B cell (primary cell): ENCODE data around the gene ALDH8A1. TPM values are rescaled to one million over a fixed set of nuclear protein-coding genes. Genes with fewer than 3 reads are reported as not detected.

Experiments
- ATAC-seq: fragments of 200-7000 bp; cut with Tn5 transposase; one replicate; pipeline ENCODE4 v1.10.0; 2021; ENCODE audit warnings: low read depth, mild to moderate bottlenecking, moderate number of reproducible peaks, moderate library complexity
- CTCF ChIA-PET: fragments of 350-600 bp; sonication (Branson Sonifier 250); formaldehyde crosslinking; loops from one replicate; lab custom pipeline; 2021; ENCODE audit warnings: antibody characterized with exemption, inconsistent platforms; lab: Charles Lee
- POLR2A ChIA-PET: fragments of 350-600 bp; sonication (Branson Sonifier 250); formaldehyde crosslinking; loops from one replicate; lab custom pipeline; 2021; ENCODE audit warnings: antibody characterized with exemption; lab: Charles Lee
- DNase-seq: peaks from one replicate; pipeline ENCODE4 v3.0.0; 2013
- H2AFZ ChIP-seq: 2 replicates; pipeline ENCODE4 v1.6.1; 2012; ENCODE audit warnings: mild to moderate bottlenecking, low read depth, low read length; ENCODE audit not compliant: insufficient read depth, poor library complexity, severe bottlenecking
- H3K27ac ChIP-seq, 2 donors: 1 replicate in 1 of 2; 2 replicates in 1 of 2; pipeline ENCODE4 v1.5.1; 2012 to 2013; ENCODE audit warnings: low read length in 2 of 2, mild to moderate bottlenecking in 2 of 2, moderate library complexity in 1 of 2
- H3K27me3 ChIP-seq, 4 experiments: fragments of 200-600 bp in 1 of 4; sonication (generic) in 1 of 4; replicated peaks in 1 of 4; 1 replicate in 2 of 4; 2 replicates in 2 of 4; pipeline versions ENCODE4 v1.6.1 to v1.7.0; 2013 to 2016; ENCODE audit warnings: low read length in 3 of 4, mild to moderate bottlenecking in 2 of 4, mixed read lengths in 1 of 4, moderate library complexity in 1 of 4; ENCODE audit not compliant: insufficient read depth in 4 of 4, control insufficient read depth in 3 of 4; ENCODE audit errors: control extremely low read depth in 1 of 4
- H3K36me3 ChIP-seq, 2 experiments: replicated peaks in 1 of 2; 1 replicate in 1 of 2; 2 replicates in 1 of 2; pipeline versions ENCODE4 v1.6.1 to v1.7.1; 2013; ENCODE audit warnings: low read length in 1 of 2; ENCODE audit not compliant: insufficient read depth in 2 of 2, control insufficient read depth in 1 of 2; ENCODE audit errors: control extremely low read depth in 1 of 2, extremely low read depth in 1 of 2
- H3K4me1 ChIP-seq, 2 donors: fragments of 200-600 bp in 1 of 2; sonication (generic) in 1 of 2; 1 replicate in 1 of 2; 2 replicates in 1 of 2; pipeline versions ENCODE4 v1.5.1 to v1.6.1; 2013 to 2017; ENCODE audit warnings: low read length in 2 of 2; ENCODE audit not compliant: control insufficient read depth in 2 of 2, insufficient read depth in 2 of 2
- H3K4me2 ChIP-seq: replicated peaks from 2 replicates; pipeline ENCODE3; 2012; ENCODE audit warnings: mild to moderate bottlenecking, low read depth, low read length; ENCODE audit not compliant: poor library complexity, severe bottlenecking
- H3K4me3 ChIP-seq, 5 experiments: fragments of 200-600 bp in 1 of 5; sonication (generic) in 1 of 5; 1 replicate in 3 of 5; 2 replicates in 2 of 5; pipeline versions ENCODE4 v1.5.1 to v1.7.0; 2011 to 2016; ENCODE audit warnings: low read length in 4 of 5, mild to moderate bottlenecking in 4 of 5, low read depth in 2 of 5, control low read depth in 1 of 5, moderate library complexity in 1 of 5; ENCODE audit not compliant: insufficient read depth in 1 of 5; ENCODE audit errors: control extremely low read depth in 1 of 5, extremely low read depth in 1 of 5
- H3K79me2 ChIP-seq: fragments of 200-600 bp; sonication (generic); one replicate; pipeline ENCODE4 v1.6.0; 2016; ENCODE audit warnings: low read length; ENCODE audit not compliant: control insufficient read depth, insufficient read depth
- H3K9ac ChIP-seq: fragments of 200-600 bp; sonication (generic); 2 replicates; pipeline ENCODE4 v1.6.1; 2017; ENCODE audit warnings: mild to moderate bottlenecking, low read length, moderate library complexity
- H3K9me3 ChIP-seq, 3 donors: one replicate each; pipeline versions ENCODE4 v1.6.1 to v1.7.1; 2013; ENCODE audit warnings: low read length in 2 of 3; ENCODE audit not compliant: control insufficient read depth in 2 of 3, insufficient read depth in 1 of 3; ENCODE audit errors: control extremely low read depth in 1 of 3
- H4K20me1 ChIP-seq: 2 replicates; pipeline ENCODE4 v1.6.0; 2012; ENCODE audit warnings: mild to moderate bottlenecking, low read length; ENCODE audit not compliant: insufficient read depth, control insufficient read depth, poor library complexity, severe bottlenecking
- H3K27ac Mint-ChIP-seq: one replicate; pipeline ENCODE4 v1.8.0; 2021; ENCODE audit warnings: mixed read lengths
- H3K27me3 Mint-ChIP-seq: one replicate; pipeline ENCODE4 v1.8.0; 2021; ENCODE audit warnings: mixed read lengths
- H3K4me1 Mint-ChIP-seq: one replicate; pipeline ENCODE4 v1.8.0; 2021; ENCODE audit warnings: mixed read lengths
- H3K4me3 Mint-ChIP-seq: one replicate; pipeline ENCODE4 v1.8.0; 2021; ENCODE audit warnings: mixed read lengths
- H3K9me3 Mint-ChIP-seq: one replicate; pipeline ENCODE4 v1.8.0; 2022; ENCODE audit warnings: mixed read lengths; ENCODE audit not compliant: insufficient read depth
- CTCF ChIP-seq: fragments of 200-600 bp; IDR thresholded peaks from one replicate; pipeline ENCODE4 v1.8.0; 2022; ENCODE audit warnings: antibody characterized with exemption, mild to moderate bottlenecking
- EZH2 ChIP-seq: IDR thresholded peaks from 2 replicates; pipeline ENCODE4 v1.6.1; 2012; ENCODE audit warnings: borderline replicate concordance, low read depth, mild to moderate bottlenecking, moderate library complexity, low read length; ENCODE audit not compliant: insufficient read depth, poor library complexity, severe bottlenecking
- WGBS: methylation state at CpG from one replicate; pipeline ENCODE4 v1.1.5; 2013; ENCODE audit warnings: missing lambda C conversion rate; ENCODE audit not compliant: insufficient coverage; 5-methylcytosine and 5-hydroxymethylcytosine counted together
- intact Hi-C: fragments of 100-400 bp; cut with micrococcal nuclease; formaldehyde crosslinking; loops from one replicate; pipeline ENCODE4 v1.10.0; 2022
- polyA plus RNA-seq: library from polyadenylated mRNA; depleted of rRNA; stranded (reverse); fragments of >200 nt; gene quantifications from 2 replicates; pipeline ENCODE4 v1.2.3, GENCODE V29; 2012
- total RNA-seq, 2 donors: library from RNA; stranded (reverse); fragments of 120-200 nt in 1 of 2; gene quantifications; 1 replicate in 1 of 2; 2 replicates in 1 of 2; pipeline versions ENCODE4 v1.2.3 to v1.2.4, GENCODE V29; 2013 to 2022

Gene ALDH8A1
- total and polyA plus RNA-seq, 2 donors (not counting 1 experiment from before 2014, with no cell fraction given): 0.49 to 1.1 TPM

DNA sequence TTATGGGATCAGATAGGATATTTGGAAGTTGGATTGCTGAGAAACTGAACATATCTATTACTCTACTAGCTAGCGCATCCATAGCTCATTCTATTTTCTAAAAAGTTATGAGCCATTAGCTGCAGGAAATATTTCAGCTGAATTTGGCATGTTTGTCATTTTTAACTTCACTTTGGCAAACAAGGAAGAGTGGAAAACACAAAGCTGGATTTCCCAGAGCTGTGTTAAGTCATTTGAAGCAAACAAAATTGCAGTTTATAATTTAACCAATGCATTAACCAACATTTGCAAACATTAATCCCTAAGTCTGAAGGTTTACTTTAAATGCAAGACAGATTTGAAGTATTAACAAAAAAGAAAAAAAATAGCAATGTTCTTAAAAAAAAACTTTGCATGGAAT is 1.2 kb downstream of the ALDH8A1 start:
- H3K27ac ChIP-seq: no peak overlapping the region
- H3K79me2 ChIP-seq: no peaks in the 10 kb centered on the region
- H3K4me1 Mint-ChIP-seq: no peaks in the 10 kb centered on the region
- ATAC-seq: no peak
- TF ChIP-seq CTCF (no peak), EZH2 (no peak)
- H3K36me3 ChIP-seq: no peaks in the 10 kb centered on the region
- H4K20me1 ChIP-seq: no peaks in the 10 kb centered on the region
- H3K4me3 ChIP-seq: no peak overlapping the region
- H2AFZ ChIP-seq: no peak overlapping the region
- peaks cover 0 to 3% (median 0%) of the 10 kb centered on the region in 3 donors for H3K9me3 ChIP-seq
- WGBS: no CpG with 5 or more reads among the region's 1 CpG
- ChIA-PET CTCF (interaction anchor here (2.1 kb wide), 1 partner anchor 9 kb away, joined by 11 read pairs; no protein-coding TSS in a partner anchor), POLR2A (no interaction called here)
- H3K4me1 ChIP-seq: no peaks in the 10 kb centered on the region
- no peak overlapping the region for H3K4me3 Mint-ChIP-seq
- no peak overlapping the region for H3K4me2 ChIP-seq
- no peak overlapping the region for H3K9ac ChIP-seq
- H3K27me3 ChIP-seq: no peaks in the 10 kb centered on the region
- no peak overlapping the region for H3K27ac Mint-ChIP-seq
- intact Hi-C loops: no loop called here
- no peaks in the 10 kb centered on the region for H3K27me3 Mint-ChIP-seq
- no peaks in the 10 kb centered on the region for H3K9me3 Mint-ChIP-seq
- no peak for DNase-seq

DNA sequence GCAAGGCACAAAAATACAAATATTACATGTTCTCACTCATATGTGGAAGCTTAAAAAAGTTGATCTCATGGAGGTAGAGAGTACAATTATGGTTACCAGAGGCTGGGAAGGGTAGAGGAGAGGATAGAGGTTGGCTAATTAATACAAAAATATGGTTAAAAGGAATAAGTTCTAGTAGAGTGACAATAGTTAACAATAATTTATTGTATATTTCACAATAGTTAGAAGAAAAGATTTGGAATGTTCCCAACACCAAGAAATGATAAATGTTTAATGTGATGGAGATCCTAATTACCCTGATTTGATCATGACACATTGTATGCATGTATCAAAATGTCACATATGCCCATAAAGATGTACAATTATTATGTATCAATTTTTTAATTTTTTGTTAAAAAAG is 1.8 kb downstream of the ALDH8A1 start:
- Histone ChIP-seq H3K36me3 (no peaks in the 10 kb centered on the region), H3K9me3 (peaks cover 0 to 3% (median 0%) of the 10 kb centered on the region in 3 donors), H2AFZ (no peak overlapping the region), H3K27me3 (no peaks in the 10 kb centered on the region), H3K4me3 (no peak overlapping the region), H3K4me2 (no peak overlapping the region), H3K9ac (no peak overlapping the region), H3K4me1 (no peaks in the 10 kb centered on the region), H3K27ac (no peak overlapping the region), H4K20me1 (no peaks in the 10 kb centered on the region), H3K79me2 (no peaks in the 10 kb centered on the region)
- no peak for DNase-seq
- Mint-ChIP-seq H3K27ac (no peak overlapping the region), H3K9me3 (no peaks in the 10 kb centered on the region), H3K27me3 (no peaks in the 10 kb centered on the region), H3K4me3 (no peak overlapping the region), H3K4me1 (no peaks in the 10 kb centered on the region)
- CTCF ChIA-PET: interaction anchor here (0.8 to 2.1 kb wide), 2 partner anchors 8 to 23 kb away, joined by 3 to 11 read pairs; no protein-coding TSS in a partner anchor
- intact Hi-C loops: no loop called here
- no peak for TF ChIP-seq CTCF
- TF ChIP-seq EZH2: no peak
- no peak for ATAC-seq
- POLR2A ChIA-PET: no interaction called here
